Ovary (tissue), 3 donors: Measurements from ENCODE around the gene ADGRL4.
"Not testable (repeated sequence)": the region's sequence is repeated elsewhere in the genome, so short reads cannot be mapped to it uniquely, and the experiment has no call there.

Experiments
- CTCF ChIP-seq, 3 donors: fragments of 450-650 bp in 2 of 3; fragments of 200-600 bp in 1 of 3; IDR thresholded peaks; one replicate each; pipeline versions ENCODE4 v1.5.1 to v1.8.0; 2016 to 2022; ENCODE audit warnings: antibody characterized with exemption in 3 of 3, mild to moderate bottlenecking in 1 of 3
- EP300 ChIP-seq: sonication (generic); formaldehyde crosslinking; IDR thresholded peaks from one replicate; pipeline ENCODE4 v1.6.1; 2017; ENCODE audit warnings: antibody characterized with exemption
- POLR2A ChIP-seq: fragments of 450-650 bp; IDR thresholded peaks from one replicate; pipeline ENCODE4 v1.6.1; 2017; ENCODE audit warnings: antibody characterized with exemption, mild to moderate bottlenecking, moderate library complexity
- donor health status: DM: no; HTN: no; CAD: no.

GRCh38 chr1:78875986-78876385 is 130.5 kb downstream of the ADGRL4 start:
- not testable (repeated sequence) for TF ChIP-seq POLR2A; CTCF (IDR thresholded peaks at IDR 0.05); EP300
